Stomach (tissue), 4 donors: ENCODE data around the gene MGST1.

Experiments used
- EP300 ChIP-seq: sonication (generic); formaldehyde crosslinking; IDR thresholded peaks from one replicate; pipeline ENCODE4 v1.6.1; 2017; ENCODE audit warnings: antibody characterized with exemption
- POLR2A ChIP-seq, 4 donors: fragments of 450-650 bp; IDR thresholded peaks; one replicate each; pipeline ENCODE4 v1.6.1; 2016; ENCODE audit warnings: antibody characterized with exemption in 4 of 4, control low read depth in 2 of 4, mild to moderate bottlenecking in 1 of 4, moderate library complexity in 1 of 4
- POLR2AphosphoS5 ChIP-seq, 3 donors: sonication (generic); formaldehyde crosslinking; IDR thresholded peaks; one replicate each; pipeline ENCODE4 v1.6.1; 2016; ENCODE audit warnings: antibody characterized with exemption in 3 of 3
- TF ChIP-seq, protein P1 (sequence below), 7 experiments: fragments of 450-650 bp in 4 of 7; fragments of 200-600 bp in 3 of 7; sonication (generic) in 3 of 7; IDR thresholded peaks; one replicate each; pipeline ENCODE4 v1.5.1; 2016 to 2019; ENCODE audit warnings: antibody characterized with exemption in 7 of 7, control low read depth in 2 of 7, mild to moderate bottlenecking in 1 of 7

DNA sequence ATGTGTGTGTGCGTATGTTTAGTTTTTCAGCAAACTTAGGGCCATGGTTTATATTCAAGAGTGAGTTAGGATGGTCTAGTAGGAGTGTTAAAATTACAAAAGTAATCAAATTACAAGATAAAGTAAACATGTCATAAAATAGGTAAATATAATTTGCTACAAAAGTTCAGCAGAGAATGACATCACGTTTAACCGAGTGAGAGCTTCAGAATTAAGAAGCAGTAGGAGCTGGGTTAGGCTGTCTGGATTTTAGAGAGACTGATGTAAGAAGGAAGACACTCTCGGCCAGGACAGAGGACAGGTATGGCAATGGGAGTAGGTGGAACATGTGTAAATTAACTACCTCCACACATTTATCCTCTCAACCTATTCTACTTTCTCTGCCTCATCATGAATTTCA is 11.6 kb upstream of the MGST1 start:
- no peak for TF ChIP-seq POLR2A (IDR thresholded peaks at IDR 0.05)
- TF ChIP-seq, protein P1, sequence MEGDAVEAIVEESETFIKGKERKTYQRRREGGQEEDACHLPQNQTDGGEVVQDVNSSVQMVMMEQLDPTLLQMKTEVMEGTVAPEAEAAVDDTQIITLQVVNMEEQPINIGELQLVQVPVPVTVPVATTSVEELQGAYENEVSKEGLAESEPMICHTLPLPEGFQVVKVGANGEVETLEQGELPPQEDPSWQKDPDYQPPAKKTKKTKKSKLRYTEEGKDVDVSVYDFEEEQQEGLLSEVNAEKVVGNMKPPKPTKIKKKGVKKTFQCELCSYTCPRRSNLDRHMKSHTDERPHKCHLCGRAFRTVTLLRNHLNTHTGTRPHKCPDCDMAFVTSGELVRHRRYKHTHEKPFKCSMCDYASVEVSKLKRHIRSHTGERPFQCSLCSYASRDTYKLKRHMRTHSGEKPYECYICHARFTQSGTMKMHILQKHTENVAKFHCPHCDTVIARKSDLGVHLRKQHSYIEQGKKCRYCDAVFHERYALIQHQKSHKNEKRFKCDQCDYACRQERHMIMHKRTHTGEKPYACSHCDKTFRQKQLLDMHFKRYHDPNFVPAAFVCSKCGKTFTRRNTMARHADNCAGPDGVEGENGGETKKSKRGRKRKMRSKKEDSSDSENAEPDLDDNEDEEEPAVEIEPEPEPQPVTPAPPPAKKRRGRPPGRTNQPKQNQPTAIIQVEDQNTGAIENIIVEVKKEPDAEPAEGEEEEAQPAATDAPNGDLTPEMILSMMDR (IDR thresholded peaks at IDR 0.05), result no peak
- no peak for TF ChIP-seq POLR2AphosphoS5 (IDR thresholded peaks at IDR 0.05)
- no peak for TF ChIP-seq EP300
